Tibial nerve (tissue), 4 donors: ENCODE results near the gene AGMO.
"Not testable (repeated sequence)": the region's sequence is repeated elsewhere in the genome, so short reads cannot be mapped to it uniquely, and the experiment has no call there.

ENCODE experiments used
- CTCF ChIP-seq, 5 experiments: fragments of 200-600 bp in 3 of 5; fragments of 450-650 bp in 2 of 5; sonication (generic) in 3 of 5; IDR thresholded peaks; one replicate each; pipeline ENCODE4 v1.5.1; 2016 to 2019; ENCODE audit warnings: antibody characterized with exemption in 5 of 5, mild to moderate bottlenecking in 3 of 5, moderate library complexity in 2 of 5
- EP300 ChIP-seq, 2 donors: sonication (generic); formaldehyde crosslinking; IDR thresholded peaks; one replicate each; pipeline ENCODE4 v1.6.1; 2017; ENCODE audit warnings: antibody characterized with exemption in 2 of 2, mild to moderate bottlenecking in 1 of 2
- POLR2A ChIP-seq, 2 donors: fragments of 450-650 bp; IDR thresholded peaks; one replicate each; pipeline ENCODE4 v1.6.1; 2017; ENCODE audit warnings: antibody characterized with exemption in 2 of 2, mild to moderate bottlenecking in 2 of 2, moderate library complexity in 2 of 2

- not testable (repeated sequence) for TF ChIP-seq POLR2A, CTCF, EP300 (IDR thresholded peaks at IDR 0.05)
Observed at GRCh38 chr7:15517865-15518264, 44.0 kb downstream of the AGMO start.
